H54 (cell line): ENCODE results near the gene NEIL1.
"Not testable (repeated sequence)": the region's sequence is repeated elsewhere in the genome, so short reads cannot be mapped to it uniquely, and the experiment has no call there.

Experiments used
- DNase-seq: peaks from one replicate; pipeline ENCODE4 v3.0.0; 2011; ENCODE audit warnings: low spot score, mixed read lengths; ENCODE audit not compliant: insufficient read length
- FAIRE-seq: peaks from 3 replicates; lab custom pipeline; 2011; peaks lifted over from hg19 to GRCh38; lab: Jason Lieb, UNC
- POLR2A ChIP-seq: IDR thresholded peaks from 2 replicates; pipeline ENCODE4 v1.6.1; 2011; ENCODE audit warnings: low read depth, mild to moderate bottlenecking, low read length

The NEIL1 gene

DNA sequence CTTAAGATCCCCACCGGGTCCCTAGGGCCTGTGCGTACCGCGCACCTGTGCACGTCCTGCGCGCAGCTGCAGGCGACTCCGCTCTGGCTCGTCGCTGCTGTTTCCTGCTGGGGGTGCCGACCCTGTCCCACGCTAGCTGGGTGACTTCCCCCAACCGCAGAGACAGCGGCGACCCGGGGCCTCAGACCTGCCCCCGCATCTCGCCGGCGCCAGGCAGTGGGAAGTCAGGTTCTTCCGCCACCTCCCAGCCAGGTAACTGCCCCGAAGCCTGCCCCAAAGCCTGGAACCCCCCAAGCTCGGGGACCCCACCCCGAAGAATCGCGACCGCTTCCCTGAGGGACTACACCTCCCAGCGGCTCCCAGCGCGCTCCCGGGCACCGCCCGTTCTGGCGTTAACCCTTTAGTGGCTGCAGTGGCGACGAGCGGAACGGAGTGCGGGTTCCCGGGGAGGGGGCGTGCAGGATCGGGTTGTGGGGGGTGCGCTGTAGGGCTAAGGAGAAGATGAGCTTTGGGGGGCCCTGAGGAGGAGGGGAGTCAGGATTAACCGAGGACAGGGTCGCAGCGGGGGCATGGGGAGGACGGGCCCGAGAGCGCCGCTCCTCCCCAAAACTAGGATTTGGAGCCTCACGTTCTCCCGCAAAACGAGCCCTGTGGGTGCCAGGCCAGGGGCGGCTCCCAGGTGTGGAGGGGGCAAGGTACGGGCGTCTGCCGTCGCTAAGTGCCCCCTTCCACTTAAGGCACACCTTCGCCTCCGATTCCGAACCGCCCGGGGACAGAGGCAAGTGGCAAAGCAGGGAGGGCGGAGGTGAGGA, 589 bp downstream of the NEIL1 start:
- DNase-seq (no peak), FAIRE-seq (no peak)
- no peak for TF ChIP-seq POLR2A

DNA sequence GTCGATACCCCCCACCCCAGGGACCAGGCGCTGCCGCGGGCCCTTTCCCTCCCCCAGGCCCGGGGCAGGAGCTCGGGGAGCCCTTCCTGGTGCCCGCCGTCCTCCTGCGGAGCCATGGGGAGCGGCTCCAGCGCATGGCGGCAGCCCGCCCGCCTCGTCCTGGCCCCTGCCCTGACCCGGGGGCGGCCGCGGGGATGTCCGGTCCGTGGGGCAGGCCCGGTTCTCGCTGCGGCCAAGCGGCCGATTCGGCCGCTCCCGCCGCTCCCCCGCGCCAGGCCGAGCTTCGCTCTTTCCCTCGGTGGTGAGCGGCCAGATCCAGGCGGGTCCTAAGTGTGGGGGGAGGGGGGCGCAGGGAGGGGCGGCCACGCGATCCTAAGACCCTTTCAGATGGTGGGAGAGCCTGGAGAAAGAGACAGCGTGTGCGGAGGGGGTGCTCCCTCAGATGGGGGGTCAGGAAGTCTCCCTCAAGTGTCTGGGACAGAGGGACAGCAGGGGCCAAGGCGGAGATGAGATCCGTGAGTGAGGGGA, 1.3 kb downstream of the NEIL1 start:
- FAIRE-seq (no peak), DNase-seq (no peak)
- TF ChIP-seq POLR2A = no peak; the same call in 1 of the 2 replicates

DNA sequence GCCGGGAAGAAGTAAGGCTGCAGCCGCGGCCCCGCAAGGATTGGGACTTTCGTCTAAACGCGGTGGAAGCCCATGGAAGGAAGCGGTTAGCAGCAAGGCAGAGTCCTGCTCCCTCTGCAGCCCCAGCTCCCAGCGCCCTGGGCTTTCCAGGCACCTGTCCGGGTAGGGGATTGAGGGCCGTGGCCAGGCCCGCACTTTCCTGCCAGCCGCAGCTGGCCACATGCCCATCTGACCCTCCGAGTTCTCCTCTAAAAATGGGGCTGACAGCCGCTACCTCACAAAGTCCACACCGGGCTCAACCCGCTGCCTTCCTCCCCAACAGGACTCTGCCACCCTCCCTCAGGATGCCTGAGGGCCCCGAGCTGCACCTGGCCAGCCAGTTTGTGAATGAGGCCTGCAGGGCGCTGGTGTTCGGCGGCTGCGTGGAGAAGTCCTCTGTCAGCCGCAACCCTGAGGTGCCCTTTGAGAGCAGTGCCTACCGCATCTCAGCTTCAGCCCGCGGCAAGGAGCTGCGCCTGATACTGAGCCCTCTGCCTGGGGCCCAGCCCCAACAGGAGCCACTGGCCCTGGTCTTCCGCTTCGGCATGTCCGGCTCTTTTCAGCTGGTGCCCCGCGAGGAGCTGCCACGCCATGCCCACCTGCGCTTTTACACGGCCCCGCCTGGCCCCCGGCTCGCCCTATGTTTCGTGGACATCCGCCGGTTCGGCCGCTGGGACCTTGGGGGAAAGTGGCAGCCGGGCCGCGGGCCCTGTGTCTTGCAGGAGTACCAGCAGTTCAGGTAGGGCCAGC, 1.9 kb downstream of the NEIL1 start:
- FAIRE-seq (no peak), DNase-seq (no peak)
- TF ChIP-seq POLR2A = no peak

DNA sequence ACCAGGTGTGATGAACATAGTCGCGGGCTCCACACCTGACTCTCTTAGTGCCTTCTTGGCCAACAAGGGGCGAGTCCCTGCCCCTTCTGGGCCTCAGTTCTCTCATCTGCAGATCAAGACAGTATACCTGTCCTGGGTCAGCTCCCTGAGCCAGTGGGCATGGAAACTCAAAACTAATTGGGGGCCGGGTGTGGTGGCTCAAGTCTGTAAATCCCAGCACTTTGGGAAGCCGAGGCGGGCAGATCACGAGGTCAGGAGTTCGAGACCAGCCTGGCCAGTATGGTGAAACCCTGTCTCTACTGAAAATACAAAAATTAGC, 2.5 kb downstream of the NEIL1 start:
- not testable (repeated sequence) for FAIRE-seq, DNase-seq

DNA sequence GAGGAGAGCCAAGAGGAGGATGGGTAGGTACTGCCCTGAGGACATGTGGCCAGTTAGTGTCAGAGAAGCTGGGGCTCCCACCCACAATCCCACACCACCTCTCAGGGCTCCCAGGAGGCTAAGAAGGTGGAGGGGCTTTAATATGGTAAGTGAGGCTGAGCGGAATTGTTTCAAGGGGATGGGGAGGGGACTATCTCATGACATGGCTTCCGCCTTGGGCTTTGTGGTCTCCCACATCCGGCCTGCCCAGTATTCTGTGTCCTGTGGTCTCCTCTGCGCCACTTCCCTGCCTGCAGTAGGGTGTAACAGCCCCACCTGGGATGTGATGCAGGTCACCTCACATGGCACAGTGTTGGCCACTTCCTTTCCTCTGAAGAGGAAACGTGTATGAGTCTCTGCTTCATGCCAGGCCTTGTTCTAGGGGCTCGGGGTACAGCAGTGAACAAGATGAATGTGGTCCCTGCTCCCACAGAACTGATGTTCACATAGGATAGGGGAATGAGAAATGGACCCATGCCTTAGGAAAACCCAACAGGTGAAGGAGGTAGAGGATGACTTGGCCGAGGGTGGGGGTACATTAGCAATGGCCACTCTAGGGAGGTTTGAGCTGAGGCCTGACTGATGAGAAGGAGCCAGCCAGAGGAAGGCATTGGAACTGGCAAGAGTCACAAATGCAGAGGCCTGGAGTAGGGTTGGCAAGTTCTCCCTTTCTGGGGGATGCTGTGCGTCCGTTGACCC, 3.2 kb downstream of the NEIL1 start:
- FAIRE-seq (no peak), DNase-seq (no peak)
- no peak for TF ChIP-seq POLR2A

DNA sequence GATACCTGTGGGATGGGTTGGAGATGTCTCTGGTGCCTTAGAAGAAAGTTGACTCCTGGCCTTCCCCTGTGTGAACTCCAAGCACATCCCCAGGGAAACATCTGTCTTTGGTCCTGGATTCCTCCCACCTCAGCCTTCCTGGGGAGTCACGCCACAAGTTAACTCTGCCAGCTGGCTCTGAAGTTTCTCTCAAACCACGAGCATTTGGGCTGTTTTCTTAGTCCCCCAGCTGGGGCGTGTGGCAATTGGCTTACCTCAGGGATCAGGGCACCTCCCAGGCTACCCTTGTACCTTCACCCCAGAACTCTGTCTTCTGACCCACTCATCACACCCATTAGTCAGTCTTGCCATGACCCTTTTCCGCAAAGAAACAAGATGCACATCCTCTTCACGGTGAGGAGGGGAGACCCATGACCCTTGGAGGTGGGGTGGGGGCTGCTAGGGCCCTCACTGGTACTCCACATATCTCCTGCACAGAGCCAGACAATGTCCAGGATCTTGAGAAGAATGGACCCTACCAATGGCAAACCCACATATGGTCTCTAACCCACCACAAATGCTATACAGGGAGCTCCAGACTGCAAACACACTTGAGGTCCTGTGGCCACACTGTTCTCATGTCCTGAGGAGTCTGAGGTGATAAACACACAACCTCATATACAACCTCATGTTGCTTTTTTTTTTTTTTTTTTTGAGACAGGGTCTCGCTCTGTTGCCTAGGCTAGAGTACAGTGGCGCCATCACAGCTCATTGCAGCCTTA, 3.9 kb downstream of the NEIL1 start:
- TF ChIP-seq POLR2A = no peak
- no peak for DNase-seq
- no peak for FAIRE-seq

DNA sequence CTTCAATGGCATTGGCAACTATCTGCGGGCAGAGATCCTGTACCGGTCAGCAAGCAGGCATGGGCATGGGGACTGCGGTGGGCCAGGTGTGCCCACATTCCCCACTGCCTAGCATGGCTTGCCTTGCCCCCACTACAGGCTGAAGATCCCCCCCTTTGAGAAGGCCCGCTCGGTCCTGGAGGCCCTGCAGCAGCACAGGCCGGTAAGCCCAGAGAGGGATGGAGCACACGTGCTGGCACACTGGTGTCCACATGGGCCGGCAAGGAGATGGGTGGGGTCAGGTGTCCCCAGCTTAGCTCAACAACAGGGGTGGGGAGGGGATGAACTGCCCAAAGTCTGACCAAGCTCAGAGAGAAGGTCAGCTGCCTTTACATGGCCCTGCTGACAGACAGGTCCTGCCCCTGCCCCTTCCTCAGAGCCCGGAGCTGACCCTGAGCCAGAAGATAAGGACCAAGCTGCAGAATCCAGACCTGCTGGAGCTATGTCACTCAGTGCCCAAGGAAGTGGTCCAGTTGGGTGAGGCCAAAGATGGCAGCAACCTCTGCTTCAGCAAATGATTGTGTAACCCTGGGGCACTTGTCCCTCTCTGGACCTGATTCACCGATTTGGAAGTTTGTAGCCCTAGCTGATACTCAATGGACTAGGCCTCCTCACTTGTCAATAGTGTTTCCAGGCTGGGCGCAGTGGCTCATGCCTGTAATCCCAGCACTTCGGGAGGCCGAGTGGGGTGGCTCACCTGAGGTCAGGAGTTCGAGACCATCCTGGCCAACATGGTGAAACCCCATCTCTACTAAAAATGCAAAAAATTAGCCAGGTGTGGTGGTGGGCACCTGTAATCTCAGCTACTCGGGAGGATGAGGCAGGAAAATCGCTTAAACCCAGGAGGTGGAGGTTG, 5.6 kb downstream of the NEIL1 start:
- DNase-seq (no peak), FAIRE-seq (no peak)
- no peak for TF ChIP-seq POLR2A

DNA sequence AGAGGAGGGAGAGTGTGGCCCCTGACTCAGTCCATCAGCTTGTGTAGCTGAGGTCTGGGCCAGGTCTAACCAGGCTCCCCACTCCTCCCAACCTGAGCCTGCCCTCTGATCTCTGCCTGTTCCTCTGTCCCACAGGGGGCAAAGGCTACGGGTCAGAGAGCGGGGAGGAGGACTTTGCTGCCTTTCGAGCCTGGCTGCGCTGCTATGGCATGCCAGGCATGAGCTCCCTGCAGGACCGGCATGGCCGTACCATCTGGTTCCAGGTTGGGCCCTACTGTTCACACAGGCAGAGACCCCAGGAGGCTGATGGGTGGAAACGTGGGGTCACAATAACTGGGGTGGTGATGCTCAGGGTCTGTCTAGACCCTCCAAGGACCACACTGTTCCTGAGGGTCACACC, 6.8 kb downstream of the NEIL1 start:
- no peak for TF ChIP-seq POLR2A
- no peak for FAIRE-seq
- no peak for DNase-seq

DNA sequence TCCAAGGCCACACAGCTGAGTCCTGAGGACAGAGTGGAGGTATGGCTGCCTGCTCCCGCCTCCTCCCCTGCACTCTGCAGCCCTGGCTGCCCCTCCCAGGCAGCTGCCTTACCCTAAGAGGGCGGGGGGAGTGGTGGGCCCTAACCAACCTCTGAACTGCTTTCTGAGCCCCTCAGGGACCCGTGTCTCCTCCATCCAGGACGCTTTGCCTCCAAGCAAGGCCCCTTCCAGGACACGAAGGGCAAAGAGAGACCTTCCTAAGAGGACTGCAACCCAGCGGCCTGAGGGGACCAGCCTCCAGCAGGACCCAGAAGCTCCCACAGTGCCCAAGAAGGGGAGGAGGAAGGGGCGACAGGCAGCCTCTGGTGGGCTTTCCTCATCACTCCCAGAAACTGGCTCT, 7.6 kb downstream of the NEIL1 start:
- no peak for TF ChIP-seq POLR2A
- DNase-seq (no peak), FAIRE-seq (no peak)

DNA sequence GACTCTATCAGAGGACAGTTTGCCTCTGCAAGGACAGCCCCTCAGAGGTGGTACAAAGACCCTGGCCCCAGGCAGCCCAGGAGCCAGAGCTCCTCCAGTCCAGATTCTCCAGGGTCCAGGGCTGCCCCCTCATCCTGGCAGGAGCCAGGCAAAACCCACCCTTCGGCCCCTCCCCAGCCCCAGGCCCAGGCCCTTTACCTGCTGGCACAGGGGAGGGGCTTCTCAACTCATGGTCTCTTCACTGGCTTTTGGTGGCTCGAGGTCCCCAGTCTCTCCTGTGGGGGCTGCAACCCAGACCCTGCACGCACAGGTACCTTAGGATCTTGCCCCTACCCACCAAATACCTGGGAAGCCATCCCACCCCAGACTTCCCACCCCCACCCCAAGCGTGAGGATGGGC, 8.5 kb downstream of the NEIL1 start:
- no peak for DNase-seq

DNA sequence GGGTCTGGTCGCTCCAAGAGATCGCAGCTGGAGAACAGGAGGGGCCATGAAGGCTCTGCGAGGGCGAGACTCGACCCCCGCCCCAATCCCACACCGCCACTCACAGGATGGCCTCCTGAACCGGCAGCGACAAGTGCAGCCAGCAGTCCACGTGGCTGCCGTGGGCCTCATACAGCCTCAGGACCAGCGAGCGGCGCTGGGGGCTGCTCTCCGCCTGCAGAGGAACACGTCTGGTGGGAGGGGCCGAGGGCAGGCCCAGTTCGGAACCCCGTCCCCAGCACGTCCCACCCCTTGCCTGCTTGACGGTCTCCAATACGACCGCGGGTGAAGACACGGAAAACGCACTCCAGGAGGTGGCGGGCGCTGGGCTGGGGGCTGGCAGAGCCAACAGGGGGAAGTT, 9.2 kb downstream of the NEIL1 start:
- DNase-seq (no peak), FAIRE-seq (no peak)
- no peak for TF ChIP-seq POLR2A

More for the DNA sequence above, 8.5 kb downstream of the NEIL1 start:
- no peak for TF ChIP-seq POLR2A
- FAIRE-seq = no peak

DNA sequence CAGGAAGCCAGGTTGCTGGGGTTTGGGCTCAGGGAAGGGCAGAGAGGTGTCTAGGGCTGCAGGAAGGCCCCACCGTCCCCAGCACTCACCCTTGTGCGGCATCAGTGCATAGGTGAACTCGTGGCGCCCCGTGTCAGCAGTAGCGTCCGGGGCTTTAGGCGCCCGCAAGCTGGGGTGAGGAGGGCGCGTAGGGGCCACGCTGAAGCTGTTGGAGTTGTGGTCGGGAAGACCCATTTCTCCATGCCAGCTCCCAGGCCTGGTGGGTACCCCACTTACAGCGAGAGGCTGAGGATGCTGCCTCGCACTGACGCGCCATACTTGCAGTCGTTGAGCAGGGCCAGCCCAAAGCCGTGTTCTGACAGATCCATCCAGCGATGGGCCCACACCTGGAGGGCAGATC, 9.7 kb downstream of the NEIL1 start:
- no peak for TF ChIP-seq POLR2A
- FAIRE-seq (no peak), DNase-seq (no peak)

DNA sequence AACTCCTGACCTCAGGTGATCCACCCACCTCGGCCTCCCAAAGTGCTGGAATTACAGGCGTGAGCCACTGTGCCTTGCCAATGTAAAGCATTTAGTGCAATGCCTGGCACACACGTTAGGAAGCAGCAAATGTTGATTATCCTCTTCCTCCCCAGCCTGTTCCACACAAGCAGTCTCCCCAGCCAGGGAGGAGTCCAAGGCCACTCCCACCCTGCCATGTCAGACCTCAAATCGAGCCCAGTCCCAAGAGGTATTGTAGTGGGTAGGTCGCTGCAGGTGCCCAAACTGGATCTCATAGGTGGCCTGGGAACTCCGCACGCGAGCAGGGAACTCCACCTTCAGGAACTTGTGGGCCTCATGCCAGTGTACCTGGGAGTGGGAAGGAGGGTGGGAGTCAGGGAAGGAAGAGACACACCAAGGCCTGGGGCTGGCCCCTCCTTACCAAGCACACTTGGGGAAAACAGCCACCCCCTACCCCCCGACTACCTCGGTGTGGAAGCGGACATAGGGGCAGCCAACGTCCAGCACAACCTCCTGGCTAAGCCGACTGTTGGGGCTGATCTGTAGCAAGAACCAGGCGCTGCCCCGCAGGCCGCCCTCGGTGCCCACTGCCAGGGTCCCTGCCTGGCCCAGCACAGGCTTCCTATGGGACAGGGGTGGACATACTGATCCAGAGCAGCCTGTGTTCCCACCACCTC, 11.3 kb downstream of the NEIL1 start:
- no peak for FAIRE-seq
- DNase-seq = no peak
- TF ChIP-seq POLR2A = no peak
